HG02763 (cell line): Measurements from ENCODE around the gene SERTAD1.

Source experiments
- ATAC-seq: cut with Tn5 transposase; IDR thresholded peaks from one replicate; pipeline ENCODE4 v1.9.1; 2021; ENCODE audit warnings: mild to moderate bottlenecking, moderate library complexity; ENCODE audit not compliant: unreplicated experiment

The SERTAD1 gene

DNA sequence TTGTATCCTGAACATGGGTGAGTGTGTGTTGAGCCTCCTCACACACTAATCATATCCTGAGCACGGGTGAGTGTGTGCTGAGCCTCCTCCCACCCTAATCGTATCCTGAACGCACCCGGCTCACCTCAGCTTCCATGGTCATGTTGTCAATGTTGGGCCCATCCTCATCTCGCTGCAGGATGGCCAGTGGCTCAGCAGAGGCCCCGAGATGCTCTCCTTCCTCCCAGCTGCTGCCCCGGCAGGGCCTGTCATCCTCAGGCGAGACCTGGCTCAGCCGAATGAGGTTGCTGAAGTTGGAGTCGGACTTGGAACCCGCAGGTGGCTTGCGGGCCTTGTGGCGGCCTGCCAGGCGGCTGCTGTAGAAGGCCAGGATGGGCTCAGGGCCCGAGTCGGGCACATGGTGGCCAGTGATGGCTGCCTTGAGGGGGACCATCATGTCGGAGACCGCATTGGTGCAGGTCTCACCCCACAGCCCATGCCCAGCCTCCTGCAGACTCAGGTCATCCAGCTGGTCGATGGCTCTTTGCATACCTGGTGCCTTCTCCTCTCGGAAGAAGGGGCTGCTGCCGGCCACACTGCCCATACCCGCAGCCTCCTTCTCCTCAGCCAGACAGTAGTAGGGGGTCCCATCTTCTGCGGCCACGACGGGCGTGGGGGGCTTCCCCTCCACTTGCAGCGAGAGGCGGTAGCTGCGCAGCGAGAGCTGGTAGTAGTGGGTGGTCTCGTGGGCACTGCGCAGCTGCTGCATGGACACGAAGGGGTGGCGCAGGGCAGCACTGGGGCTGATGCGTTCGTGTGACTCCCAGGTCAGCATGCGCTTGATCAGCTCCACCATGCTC lies 45.4 kb downstream of the SERTAD1 start:
- no peak for ATAC-seq

DNA sequence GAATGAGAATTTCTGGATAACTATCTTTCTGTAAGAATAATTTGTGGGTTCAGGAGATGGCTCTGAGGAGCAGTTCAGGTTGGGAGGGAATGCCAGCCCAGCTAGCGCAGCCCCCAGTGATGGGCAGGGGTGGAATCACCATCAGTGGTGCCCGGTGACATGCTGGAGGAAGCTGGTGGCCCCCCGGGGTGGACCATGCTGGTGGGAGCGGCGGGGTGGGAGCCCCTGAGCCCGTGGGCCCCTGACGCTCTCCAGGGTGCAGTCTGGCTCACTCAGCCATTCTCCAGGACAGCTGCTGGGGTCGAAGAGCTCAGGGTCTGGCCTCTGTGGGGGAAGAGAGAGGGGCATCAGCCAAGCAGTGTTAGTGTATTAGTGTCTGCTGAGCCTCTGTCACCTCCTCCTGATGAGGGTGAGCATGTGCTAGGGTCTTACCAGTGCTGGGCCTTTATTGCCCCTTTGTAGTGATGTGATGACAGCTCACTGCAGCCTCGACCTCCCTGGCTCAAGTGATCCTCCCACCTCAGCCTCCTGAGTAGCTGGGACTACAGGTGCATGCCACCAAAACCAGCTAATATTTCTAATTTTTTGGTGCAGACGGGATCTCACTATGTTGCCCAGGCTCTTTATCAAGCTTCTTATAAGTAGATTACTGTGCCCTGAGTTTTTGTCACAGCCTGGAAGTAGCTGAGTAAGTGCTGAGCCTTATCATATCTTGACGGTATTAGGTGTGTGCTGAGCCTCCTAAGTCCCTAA lies 46.2 kb downstream of the SERTAD1 start:
- no peak for ATAC-seq

DNA sequence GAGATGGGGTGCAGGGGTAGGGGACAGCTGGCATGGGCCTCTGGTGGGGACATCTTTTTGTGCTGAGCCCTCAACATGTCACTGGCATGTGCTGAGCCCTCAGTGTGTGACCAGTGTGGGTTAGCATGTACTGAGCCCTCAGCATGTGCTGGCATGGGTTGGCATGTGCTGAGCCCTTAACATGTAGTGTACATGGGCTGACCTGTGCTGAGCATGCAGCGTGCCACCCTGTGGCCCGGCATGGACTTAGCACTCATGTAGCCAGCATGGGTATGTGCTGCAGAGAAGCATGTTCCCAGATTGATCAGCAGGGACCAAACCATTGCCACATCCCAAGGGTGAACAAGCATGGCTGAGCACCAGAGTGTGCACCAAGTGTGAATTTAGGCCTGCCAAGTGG lies 47.3 kb downstream of the SERTAD1 start:
- ATAC-seq, result no peak

DNA sequence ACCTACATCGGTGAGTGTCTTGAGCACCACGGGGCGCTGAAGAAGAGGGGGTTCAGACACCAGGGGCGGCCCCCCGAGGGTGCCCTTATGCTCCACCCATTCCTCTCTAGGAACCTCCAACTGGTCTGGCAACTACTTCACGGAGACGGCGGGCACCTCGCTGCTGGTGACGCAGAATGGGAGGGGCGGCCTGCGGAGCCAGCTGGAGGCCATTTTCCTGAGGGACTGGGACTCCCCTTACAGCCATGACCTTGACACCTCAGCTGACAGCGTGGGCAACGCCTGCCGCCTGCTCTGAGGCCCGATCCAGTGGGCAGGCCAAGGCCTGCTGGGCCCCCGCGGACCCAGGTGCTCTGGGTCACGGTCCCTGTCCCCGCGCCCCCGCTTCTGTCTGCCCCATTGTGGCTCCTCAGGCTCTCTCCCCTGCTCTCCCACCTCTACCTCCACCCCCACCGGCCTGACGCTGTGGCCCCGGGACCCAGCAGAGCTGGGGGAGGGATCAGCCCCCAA lies 47.9 kb downstream of the SERTAD1 start:
- ATAC-seq, result no peak

DNA sequence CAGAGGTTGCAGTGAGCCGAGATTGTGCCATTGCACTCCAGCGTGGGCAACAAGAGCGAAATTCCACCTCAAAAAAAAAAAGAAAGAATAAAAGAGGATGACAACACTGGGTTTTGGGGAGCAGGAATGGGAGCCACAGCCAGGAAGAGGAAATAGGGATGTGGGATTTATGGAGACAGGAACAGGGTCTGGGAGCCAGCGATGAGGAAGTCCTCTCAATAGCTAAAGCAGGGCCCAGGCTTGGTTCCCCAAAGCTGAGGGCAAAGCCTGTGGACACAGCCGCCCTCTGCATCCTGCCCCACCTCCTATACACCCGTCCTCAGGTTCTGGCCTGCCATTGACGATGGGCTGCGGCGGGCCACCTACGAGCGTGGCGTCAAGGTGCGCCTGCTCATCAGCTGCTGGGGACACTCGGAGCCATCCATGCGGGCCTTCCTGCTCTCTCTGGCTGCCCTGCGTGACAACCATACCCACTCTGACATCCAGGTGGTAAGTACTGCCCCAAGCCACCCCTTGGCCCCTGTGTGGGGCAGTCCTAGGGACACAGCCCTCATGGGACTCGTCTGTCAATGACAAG lies 49.4 kb downstream of the SERTAD1 start:
- ATAC-seq, result no peak

DNA sequence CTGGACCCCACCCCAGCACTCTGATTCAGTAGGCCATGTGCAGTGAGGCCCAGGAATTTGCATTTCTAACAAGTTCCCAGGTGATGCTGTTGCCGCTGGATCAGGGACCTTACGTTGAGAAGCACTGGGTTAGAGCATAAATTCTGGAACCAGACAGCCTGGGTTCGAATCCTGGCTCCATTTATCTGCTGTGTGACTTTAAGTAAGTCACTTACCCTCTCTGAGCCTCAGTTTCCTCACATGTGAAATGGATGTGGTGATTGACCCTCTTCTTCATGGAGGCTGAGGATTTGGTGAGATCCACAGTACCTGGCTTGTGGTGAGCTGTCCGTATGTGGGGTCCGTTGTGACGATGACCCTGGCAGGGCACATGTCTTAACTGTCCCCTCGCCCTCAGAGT lies 51.7 kb downstream of the SERTAD1 start:
- no peak for ATAC-seq

DNA sequence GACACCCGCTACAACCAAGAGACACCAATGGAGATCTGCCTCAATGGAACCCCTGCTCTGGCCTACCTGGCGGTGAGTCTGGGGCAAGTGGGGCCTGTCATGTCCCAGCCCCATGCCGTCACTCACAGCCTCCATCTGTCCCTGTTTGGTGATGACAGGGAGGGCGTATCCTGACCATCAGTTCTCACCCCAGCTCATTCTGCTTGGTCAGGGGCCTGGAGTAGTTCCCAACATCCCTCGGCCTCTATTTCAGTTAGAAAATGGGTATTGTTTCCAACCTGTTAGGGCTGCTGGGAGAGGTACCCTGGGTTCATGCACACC lies 54.0 kb downstream of the SERTAD1 start:
- ATAC-seq, result no peak
